Ectodermal cell (in vitro differentiated cells): ENCODE data around the gene BTNL9.
A peak's percentile ranks its signal among the peaks of the same experiment; 100 is the strongest.

ENCODE experiments used
- H3K27ac ChIP-seq: 2 replicates; pipeline ENCODE4 v1.7.0; 2013; ENCODE audit warnings: mild to moderate bottlenecking, low read depth, low read length; ENCODE audit not compliant: insufficient read depth, poor library complexity, severe bottlenecking
- H3K27me3 ChIP-seq: 2 replicates; pipeline ENCODE4 v1.7.0; 2013; ENCODE audit warnings: mild to moderate bottlenecking, low read length; ENCODE audit not compliant: insufficient read depth, control insufficient read depth, poor library complexity, severe bottlenecking
- H3K36me3 ChIP-seq: one replicate; pipeline ENCODE4 v1.7.0; 2013; ENCODE audit warnings: low read length; ENCODE audit not compliant: control insufficient read depth, insufficient read depth
- H3K4me1 ChIP-seq: one replicate; pipeline ENCODE4 v1.7.0; 2013; ENCODE audit warnings: low read length; ENCODE audit not compliant: control insufficient read depth, insufficient read depth
- H3K4me3 ChIP-seq: 2 replicates; pipeline ENCODE4 v1.7.0; 2013; ENCODE audit warnings: low read depth, low read length, control low read depth; ENCODE audit not compliant: insufficient read depth
- H3K9me3 ChIP-seq: 2 replicates; pipeline ENCODE4 v1.7.0; 2013; ENCODE audit warnings: mild to moderate bottlenecking, low read length, moderate library complexity; ENCODE audit not compliant: control insufficient read depth
- WGBS, 2 experiments: methylation state at CpG; one replicate each; pipeline ENCODE4 v1.1.7; 2013; ENCODE audit warnings: missing lambda C conversion rate in 2 of 2; 5-methylcytosine and 5-hydroxymethylcytosine counted together

The BTNL9 gene

DNA sequence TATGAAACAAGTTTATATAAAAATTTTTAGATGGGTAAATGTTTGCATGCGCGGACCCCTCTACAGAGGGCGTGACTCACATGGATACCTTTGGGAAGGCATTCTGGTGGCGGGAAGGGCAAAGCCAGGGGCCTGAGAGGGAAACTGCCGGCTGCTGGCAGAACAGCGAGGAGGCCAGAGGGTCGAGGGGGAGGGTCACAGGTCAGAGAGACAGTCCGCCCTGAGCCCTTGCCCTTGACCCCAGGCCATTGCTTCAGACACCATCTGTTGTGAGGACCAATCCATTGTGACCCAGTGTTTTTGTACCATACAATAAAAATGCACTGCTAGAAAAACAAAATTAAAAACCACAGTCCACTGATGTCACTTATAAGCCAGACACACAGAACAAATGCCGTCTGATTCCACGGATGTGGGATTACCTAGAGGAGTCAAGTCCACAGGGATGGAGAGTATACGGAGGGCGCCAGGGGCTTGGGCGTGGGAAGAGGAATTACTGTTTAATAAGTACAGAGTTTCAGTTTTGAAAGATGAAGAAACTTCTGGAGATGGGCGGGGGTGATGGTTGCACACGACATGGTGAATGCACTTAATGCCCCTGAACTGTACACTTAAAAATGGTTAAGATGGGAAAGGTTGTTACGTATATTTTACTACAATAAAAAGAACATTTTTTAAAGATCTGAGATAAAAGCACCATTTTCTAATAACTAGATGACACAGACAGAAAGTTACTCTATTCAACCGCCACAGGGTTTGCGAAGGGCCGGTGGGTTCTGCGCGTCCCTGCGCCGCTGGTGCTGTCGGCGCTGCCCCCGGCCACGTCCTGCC, 12.0 kb downstream of the BTNL9 start:
- Histone ChIP-seq H3K27me3 (peaks cover 95% of the 10 kb centered on the region), H3K36me3 (no peaks in the 10 kb centered on the region), H3K4me1 (no peaks in the 10 kb centered on the region), H3K27ac (no peak overlapping the region), H3K4me3 (peak overlapping the region; percentile 29), H3K9me3 (no peaks in the 10 kb centered on the region)
- WGBS, 2 experiments: 48% methylated on average over 26 of the region's 27 CpGs

DNA sequence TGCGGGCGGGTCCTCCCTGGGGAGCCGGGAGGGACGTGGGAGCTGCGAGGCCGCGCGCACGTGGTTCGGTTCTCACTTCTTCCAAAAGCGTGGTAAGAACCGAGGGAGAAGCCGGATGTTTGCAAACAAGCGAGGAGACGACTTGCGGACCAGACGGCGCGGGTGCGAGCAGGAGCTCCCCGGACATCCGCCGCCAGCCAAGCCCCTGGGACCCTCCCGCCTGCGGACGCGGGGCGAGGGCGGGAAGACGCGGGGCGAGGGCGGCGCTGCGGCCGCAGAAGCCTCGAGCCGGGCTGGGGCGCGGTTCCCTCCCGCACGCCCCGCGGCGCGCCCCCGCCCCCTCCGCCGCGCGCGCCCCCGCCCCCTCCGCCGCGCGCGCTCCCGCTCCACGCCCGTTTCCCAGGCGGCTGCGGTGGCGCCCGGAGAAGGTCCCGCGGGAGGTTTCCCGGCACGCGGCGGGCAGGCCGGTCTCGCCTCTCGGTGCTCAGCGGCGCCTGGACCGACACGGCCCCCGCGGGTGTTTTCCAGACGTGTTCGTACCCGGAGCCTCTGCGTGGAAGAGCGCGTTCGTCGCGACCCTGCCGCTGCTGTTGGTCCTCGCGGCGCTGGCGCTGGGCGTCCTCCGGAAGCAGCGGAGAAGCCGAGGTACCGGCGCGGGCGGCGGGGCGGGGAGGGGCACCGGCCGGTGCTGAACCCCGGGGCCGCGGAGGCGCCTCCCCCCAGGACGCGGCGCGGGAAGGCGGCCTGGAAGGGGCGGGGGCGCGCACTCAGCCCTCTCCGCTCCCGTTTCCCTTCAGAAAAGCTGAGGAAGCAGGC, 12.8 kb downstream of the BTNL9 start:
- peak overlapping the region; percentile 43 for H3K4me3 ChIP-seq
- H3K9me3 ChIP-seq: no peaks in the 10 kb centered on the region
- H3K4me1 ChIP-seq: no peaks in the 10 kb centered on the region
- WGBS, 2 experiments: 18 to 19% methylated on average over 120 of the region's 120 CpGs
- H3K27me3 ChIP-seq: peaks cover 96% of the 10 kb centered on the region
- H3K27ac ChIP-seq: no peak overlapping the region
- H3K36me3 ChIP-seq: no peaks in the 10 kb centered on the region

GRCh38 chr5:181053488-181054121, 13.5 kb downstream of the BTNL9 start:
- Histone ChIP-seq H3K4me1 (no peaks in the 10 kb centered on the region), H3K9me3 (no peaks in the 10 kb centered on the region), H3K27me3 (peaks cover 98% of the 10 kb centered on the region), H3K4me3 (peak overlapping the region; percentile 43), H3K27ac (no peak overlapping the region), H3K36me3 (no peaks in the 10 kb centered on the region)
- WGBS, 2 experiments: 26% methylated on average over 45 of the region's 45 CpGs

DNA sequence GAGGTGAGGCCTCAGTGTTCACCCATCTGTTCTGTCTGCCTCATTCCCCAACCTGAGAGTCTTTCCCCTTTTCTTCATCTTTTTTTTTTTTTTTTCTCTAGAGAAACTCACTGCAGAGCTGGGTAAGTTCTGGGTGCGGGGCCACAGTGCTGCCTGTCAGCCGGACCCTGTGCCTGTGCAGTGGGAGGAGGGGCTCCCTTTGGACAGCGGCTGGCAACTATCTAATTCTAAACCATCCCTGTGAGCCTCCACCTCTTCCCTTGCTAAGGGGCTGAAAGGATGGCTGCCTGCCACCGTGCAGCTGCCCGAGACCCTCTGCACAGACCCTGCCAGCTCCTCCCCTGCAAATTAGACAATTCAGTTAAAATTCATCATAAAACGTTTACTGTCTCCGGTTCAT, 14.1 kb downstream of the BTNL9 start:
- Histone ChIP-seq H3K4me1 (no peaks in the 10 kb centered on the region), H3K27ac (no peak overlapping the region), H3K9me3 (no peaks in the 10 kb centered on the region), H3K27me3 (peaks cover 100% of the 10 kb centered on the region), H3K36me3 (no peaks in the 10 kb centered on the region), H3K4me3 (no peak overlapping the region)
- 33 to 42% methylated on average over 6 to 7 of the region's 7 CpGs for WGBS, 2 experiments

GRCh38 chr5:181054871-181055459, 14.9 kb downstream of the BTNL9 start:
- Histone ChIP-seq H3K4me1 (no peaks in the 10 kb centered on the region), H3K4me3 (no peak overlapping the region), H3K27ac (no peak overlapping the region), H3K36me3 (no peaks in the 10 kb centered on the region), H3K9me3 (no peaks in the 10 kb centered on the region), H3K27me3 (peaks cover 100% of the 10 kb centered on the region)
- 46 to 49% methylated on average over 7 of the region's 7 CpGs for WGBS, 2 experiments

- H3K36me3 ChIP-seq: no peaks in the 10 kb centered on the region
- 75 to 80% methylated on average over 8 of the region's 8 CpGs for WGBS, 2 experiments
Measured at GRCh38 chr5:181056431-181056830, 16.4 kb downstream of the BTNL9 start.

DNA sequence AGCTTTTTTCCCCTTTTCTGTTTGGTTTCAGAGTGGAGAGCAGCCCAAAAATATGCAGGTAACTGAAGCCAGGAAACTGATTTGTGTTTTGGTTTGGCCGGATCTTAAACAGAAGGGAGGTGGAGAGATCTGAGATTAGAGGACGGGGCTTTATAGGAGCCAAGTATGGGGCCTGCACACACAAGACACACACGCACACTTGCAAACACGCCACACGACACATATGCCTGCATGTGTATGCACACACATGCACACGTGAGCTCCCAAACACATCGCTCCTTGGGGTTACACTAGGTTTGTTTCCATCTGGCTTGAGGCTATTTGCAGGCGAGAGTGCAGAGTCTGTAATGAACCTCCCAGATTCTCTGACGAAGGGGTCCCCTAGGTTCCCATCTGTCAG, 18.3 kb downstream of the BTNL9 start:
- H3K27me3 ChIP-seq: peaks cover 95% of the 10 kb centered on the region
- H3K9me3 ChIP-seq: no peaks in the 10 kb centered on the region
- 83 to 84% methylated on average over 9 of the region's 9 CpGs for WGBS, 2 experiments
- no peaks in the 10 kb centered on the region for H3K36me3 ChIP-seq
- no peak overlapping the region for H3K4me3 ChIP-seq
- H3K4me1 ChIP-seq: no peaks in the 10 kb centered on the region
- H3K27ac ChIP-seq: no peak overlapping the region

More at GRCh38 chr5:181056431-181056830, 16.4 kb downstream of the BTNL9 start:
- H3K9me3 ChIP-seq: no peaks in the 10 kb centered on the region
- H3K4me3 ChIP-seq: no peak overlapping the region
- no peaks in the 10 kb centered on the region for H3K4me1 ChIP-seq
- peaks cover 100% of the 10 kb centered on the region for H3K27me3 ChIP-seq
- no peak overlapping the region for H3K27ac ChIP-seq

GRCh38 chr5:181058786-181059296, 18.8 kb downstream of the BTNL9 start:
- H3K36me3 ChIP-seq: no peaks in the 10 kb centered on the region
- no peaks in the 10 kb centered on the region for H3K9me3 ChIP-seq
- H3K4me3 ChIP-seq: no peak overlapping the region
- H3K4me1 ChIP-seq: no peaks in the 10 kb centered on the region
- 47 to 51% methylated on average over 22 of the region's 22 CpGs for WGBS, 2 experiments
- peaks cover 90% of the 10 kb centered on the region for H3K27me3 ChIP-seq
- H3K27ac ChIP-seq: no peak overlapping the region

- 45 to 50% methylated on average over 86 of the region's 86 CpGs for WGBS, 2 experiments
- no peak overlapping the region for H3K4me3 ChIP-seq
- H3K9me3 ChIP-seq: no peaks in the 10 kb centered on the region
- no peak overlapping the region for H3K27ac ChIP-seq
- H3K36me3 ChIP-seq: no peaks in the 10 kb centered on the region
- no peaks in the 10 kb centered on the region for H3K4me1 ChIP-seq
- H3K27me3 ChIP-seq: peaks cover 83% of the 10 kb centered on the region
Measured at GRCh38 chr5:181059297-181060230, 19.5 kb downstream of the BTNL9 start.
